HG02588 (cell line): ENCODE results near the gene LRRC28.

ENCODE experiments used
- ATAC-seq: cut with Tn5 transposase; IDR thresholded peaks from one replicate; pipeline ENCODE4 v1.9.1; 2021; ENCODE audit warnings: mild to moderate bottlenecking, moderate library complexity; ENCODE audit not compliant: unreplicated experiment

The LRRC28 gene

DNA sequence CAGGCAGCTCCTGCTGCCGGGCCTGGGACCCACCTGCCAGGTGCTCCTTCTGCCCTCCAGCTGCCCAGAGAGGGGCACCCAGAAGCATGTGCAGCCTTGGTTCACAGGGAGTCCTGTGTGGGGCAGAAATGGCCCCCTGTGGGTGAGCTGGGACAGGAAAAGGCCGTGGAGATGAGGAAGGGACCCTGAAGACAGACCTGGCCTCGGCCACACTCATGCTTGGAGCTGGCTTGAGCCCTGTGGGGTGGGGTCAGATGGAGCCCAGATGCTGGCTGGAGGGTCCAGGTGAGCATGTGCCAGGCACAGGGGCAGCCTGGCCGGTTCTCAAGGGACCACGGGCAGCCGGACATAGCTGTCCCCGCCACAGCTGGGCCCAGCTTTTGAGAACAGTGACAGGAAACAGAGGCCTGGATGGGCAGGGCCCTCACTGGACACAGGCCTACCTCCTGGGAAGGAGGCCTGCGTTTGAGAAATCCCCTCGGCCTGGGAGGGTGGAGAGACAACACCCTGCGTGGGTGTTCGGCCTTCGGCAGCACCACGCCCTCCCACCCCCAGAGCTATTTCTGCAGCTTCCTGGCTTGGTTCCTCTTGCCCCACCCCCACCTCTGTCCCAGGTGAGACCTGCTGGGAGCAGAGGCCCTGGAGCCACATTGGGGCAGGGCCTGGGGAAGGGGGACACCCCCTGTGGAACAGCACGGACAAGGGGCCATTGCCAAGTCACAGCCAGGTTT is 181.9 kb downstream of the LRRC28 start:
- ATAC-seq: peak; percentile 56

DNA sequence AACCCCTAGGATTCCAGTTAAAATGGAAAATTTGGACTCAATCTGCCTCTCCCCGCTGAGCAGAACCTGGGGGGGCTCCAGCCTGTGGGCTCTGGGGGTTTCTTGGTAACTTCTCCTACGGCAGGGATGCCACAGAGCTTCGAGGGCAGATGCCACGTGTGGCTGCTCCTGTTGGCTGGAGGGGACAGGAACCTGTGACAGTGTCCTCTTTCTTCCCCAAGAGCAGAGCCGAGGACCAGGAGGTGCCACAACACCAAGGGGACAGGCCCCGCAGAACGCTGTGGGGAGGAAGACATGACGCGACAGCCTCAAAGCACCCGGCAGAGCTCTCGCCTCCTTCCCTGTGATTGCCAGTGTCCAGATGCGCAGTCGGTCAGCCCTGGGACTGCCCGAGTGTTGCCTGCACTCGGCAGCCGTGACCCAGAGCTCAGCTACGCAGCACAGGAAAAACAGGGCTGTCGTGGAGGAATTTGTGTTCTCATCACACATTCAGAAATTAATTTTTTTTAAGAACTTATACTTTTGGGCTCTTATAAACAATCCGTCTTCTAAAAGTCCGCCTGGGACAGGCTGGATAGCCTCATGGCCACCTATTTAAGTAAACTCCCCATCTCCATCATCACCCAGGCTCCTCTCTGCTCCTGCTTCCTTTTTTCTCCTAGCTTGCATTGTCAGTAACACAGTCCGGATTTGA is 182.6 kb downstream of the LRRC28 start:
- no peak for ATAC-seq

DNA sequence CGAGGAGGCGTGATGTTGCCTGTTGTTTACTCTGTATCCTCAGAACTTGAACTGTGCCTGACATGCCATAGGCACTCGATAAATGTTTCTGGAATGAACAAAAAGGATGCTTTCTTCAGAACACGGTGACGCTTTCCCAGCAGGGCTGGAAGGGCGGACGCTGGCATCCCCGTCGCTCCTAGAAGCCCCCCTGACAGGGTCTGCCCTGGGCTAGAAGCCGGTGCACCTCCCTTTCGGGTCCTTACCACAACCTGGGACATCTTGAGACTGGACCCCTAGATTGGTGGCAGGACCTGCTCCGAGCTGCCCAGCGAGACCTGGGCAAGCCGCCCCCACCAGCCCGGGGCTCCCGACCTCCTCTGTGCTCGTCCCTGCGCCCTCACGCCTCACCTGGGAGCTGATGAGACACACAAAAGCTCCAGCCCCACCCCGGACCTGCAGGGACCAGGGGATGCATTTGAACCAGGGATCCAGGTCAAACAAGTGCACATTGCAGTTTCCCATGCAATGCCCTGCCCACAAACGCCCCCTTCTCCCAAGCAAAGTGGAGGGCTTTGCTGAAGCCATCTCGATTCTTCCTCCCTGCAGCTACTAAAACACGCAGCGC is 183.3 kb downstream of the LRRC28 start:
- ATAC-seq: no peak

DNA sequence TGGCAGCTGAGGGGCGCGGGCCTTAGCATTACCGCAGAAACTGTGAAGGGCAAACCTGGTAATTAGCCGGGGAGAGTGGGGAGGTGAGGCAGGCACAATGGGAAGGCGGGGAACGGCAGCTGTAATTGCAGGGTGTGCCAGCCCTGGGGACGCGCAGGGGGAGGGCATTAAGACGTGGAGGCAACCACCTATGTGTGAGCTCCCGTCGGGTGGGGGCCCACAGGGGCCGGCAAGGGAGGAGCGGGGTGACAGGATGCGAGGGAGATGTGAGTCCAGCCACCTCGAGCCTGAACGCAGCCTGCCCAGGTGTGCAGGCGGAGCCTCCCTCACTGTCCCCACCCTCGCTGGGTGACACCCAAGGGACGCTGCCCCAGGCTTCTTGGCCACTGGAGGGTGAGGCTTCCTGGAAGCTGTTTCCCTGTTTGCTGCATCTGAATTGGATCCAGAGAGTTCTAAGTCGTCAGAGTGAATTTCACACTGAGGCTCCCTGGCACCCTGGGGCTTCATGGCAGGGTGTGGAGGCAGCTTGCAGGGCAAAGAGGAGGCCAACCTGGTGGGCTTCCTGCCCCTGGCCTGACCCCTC is 183.9 kb downstream of the LRRC28 start:
- ATAC-seq: no peak

DNA sequence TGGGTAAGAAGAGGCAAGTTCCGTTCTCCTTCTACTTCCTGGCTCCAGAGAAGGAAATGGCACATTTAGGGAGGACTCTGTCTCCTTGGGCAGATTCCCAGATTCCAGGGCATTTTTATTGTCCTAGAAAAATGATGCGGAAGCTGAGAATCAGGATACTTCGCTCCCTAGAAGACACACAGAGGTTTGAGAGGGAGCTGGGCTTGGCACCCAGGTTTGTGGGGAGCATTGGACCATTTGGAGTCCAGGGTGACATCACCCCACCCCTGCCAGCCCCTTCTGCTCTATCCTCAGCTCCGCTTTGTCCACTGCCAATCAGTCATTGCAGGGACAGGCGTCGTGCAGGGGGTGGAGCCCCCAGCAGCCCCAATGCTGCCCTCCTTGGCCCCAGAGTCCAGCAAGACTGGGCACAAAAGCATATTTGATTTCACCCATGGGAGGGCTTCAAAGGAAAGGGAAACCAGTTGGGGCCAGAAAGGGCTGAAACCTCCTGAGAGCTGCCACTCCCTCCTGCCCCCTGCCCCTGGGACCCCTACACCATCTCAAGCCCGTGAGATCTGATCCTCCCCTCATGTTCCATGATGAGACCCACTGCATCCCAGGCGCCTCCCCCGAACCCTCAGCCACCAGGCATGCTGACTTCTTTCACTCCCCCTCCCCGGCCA is 184.7 kb downstream of the LRRC28 start:
- ATAC-seq: no peak

DNA sequence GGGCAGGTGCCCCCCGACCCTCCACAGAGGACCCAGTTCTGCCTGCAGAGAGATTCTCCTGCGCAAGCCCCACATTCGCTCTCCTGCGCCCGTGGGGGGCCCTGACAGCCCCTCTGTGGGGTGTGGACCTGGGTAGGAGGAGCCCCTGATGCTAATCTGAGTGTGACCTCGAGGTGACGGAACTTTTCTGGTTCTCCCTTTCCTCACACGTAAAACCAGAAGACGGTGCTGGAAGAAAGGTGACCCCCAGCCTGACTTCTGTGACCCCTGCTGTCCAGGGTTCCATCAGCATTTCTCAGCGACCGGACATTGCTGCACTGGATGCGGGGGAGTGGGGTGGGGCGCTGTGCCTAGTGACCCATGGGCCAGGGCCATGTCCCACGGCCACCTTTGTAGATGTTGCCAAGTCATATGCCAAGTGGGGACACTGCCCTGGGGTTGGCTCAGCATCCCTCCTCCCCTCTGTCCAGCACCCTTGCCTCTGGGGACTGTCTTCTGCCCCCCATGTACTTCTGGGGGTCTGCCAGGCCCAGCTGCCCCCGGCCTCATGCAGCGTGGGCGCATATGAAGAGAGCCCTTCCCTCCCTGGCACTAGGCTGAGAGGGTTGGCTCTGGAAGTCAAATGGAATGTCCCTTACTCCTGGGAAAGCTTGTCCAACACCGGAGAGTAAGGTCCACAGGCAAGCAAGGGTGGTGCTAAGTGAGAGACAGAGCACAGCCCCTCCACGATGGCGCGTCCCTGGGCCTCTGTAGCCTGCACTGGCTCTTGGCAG is 185.4 kb downstream of the LRRC28 start:
- ATAC-seq: no peak

DNA sequence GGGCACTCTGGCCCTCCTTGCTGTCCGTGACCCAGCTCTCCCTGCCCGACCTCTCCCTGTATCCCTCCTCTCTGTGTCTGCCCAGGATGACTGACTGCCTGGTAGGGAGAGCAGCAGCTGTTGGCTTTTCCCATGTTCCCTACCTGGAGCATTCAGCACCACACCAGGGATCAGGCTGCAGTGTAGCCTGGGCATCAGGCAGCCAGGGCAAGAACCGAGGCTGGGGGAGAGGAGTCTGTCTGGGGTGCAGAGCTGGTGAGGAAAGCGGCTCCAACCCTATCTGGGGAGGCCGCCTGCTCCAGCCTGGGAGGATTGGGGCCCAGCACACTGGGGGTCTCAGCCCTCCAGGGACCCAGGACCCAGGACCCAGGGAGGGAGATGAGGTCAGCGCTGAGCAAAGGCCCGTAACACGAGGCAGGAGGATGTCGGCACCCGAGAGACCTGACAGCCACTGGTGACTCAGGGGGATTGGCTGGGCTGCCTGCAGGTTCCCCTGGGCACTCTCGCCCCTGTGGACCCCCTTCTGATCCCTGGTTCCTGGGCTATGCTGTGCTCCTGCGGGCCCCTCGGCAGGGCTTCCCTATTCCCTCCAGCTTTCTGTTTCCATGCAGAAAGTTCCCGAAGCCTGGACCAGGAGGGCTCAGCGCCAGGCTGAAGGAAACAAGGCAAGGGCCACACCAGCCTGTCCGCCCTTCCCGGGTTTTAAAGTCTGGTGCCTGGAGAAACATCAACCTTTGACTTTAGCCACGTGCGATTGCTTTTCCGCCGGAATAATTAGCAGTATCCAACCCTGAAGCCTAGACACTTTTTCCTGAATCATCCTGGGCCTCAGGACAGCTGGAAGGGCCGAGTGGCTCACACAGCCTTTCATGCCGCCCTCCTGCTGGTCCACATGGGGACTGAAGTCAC is 186.3 kb downstream of the LRRC28 start:
- ATAC-seq: no peak

DNA sequence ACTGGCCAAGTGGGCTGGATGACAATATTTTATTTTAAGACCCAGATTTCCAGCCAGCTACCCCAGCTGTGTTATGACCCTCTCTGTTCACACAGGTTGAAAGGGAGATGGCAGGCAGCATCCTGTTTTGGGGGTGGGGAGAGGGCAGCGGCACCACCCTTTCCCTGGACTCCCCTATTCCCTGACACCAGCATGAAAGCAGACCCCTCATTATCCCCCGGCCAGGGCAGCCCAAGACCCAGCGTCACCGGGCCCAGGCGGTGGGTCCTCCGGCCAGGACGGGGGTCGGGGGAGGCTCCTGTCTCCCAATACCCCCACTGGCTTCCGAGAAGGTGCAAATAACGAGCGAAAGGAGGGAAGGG is 186.9 kb downstream of the LRRC28 start:
- ATAC-seq: no peak

DNA sequence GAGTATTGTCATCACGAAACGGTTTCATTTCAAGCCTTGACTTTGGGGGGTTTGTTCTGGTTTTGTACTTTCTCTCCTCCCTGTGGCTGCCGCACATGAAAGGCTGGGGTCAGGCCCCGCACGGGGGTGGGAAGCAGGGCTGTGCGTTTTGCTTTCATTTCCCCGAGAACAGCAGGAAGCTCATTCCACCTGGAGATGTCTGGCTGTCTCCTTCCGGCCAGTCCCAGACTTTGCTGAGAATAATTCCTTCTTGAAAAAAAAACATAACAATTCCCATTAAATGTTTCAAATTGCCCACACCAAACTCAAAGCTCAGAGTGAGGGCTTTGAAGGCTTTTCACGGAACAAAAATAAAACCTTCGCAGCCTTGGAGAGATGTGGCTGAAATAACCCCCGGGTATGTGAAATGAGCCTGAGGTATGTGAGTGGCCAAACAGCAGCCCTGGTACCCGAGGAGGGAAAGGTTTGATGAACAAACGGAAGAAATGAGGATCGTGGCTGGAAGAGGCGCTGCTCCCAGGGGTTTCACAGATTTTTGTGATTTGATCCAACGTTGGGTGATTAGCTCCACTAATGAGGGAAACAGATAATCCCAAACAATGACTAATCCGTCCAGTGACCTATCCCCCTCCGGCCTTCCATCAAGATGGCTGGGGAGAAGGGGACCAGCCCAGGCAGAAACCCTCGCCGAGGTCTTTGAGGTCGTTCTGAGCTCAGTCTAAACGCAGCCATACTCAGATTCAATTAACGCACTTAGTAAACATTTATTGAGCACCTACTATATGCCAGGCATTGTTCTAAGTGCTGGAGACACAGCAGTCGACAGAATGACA is 187.6 kb downstream of the LRRC28 start:
- no peak for ATAC-seq

DNA sequence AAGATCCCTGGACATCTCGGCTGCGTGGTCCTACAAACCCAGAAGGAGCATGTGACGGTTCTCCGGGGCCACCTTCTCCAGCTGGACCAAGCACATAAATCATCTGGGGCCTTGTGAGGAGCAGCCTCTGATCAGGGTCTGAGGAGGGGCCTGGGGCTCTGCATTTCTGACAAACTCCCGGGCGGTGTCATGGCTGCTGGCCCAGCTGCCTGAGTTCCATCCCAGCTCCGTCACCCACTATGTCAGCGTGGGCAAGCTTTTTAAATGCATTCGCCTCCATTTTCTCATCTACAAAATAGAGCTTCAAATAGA is 188.2 kb downstream of the LRRC28 start:
- ATAC-seq: no peak

DNA sequence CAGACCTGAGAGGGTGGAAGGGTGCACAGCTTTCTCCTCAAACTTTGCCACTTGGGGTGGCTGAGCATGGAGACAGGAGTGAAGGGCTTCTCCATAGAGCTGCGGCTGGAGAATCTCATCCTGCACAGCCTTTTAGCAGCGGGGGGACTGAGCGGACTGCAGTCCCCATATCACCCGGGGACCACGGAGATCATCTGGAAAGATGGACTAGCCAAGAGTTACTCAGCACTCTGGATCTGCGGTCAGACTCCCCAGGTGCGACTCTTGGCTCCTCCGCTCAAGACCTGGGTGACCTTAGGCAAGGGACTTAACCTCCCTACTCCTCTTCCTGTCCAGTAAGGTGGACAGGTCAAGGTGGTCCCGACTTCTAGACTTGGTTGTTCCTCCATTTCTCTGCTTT is 188.7 kb downstream of the LRRC28 start:
- no peak for ATAC-seq
